Spleen (tissue), 11 donors: ENCODE results near the gene STAC3. TPM values are rescaled to one million over a fixed set of nuclear protein-coding genes. Genes with fewer than 3 reads are reported as not detected.

ENCODE experiments used
- DNase-seq: peaks from one replicate; pipeline ENCODE4 v3.0.0-alpha.2; 2020
- H3K27ac ChIP-seq, 8 donors: fragments of 200-600 bp; sonication (generic) in 7 of 8; 1 replicate in 4 of 8; 2 replicates in 4 of 8; pipeline versions ENCODE4 v1.5.0 to v1.8.0; 2016 to 2021; ENCODE audit warnings: inconsistent platforms in 4 of 8, mild to moderate bottlenecking in 4 of 8, moderate library complexity in 1 of 8
- H3K27me3 ChIP-seq, 7 donors: fragments of 200-600 bp; sonication (generic) in 6 of 7; replicated peaks in 1 of 7; 1 replicate in 4 of 7; 2 replicates in 3 of 7; pipeline versions ENCODE4 v1.5.0 to v1.8.0; 2016 to 2021; ENCODE audit warnings: inconsistent platforms in 3 of 7, mild to moderate bottlenecking in 1 of 7
- H3K36me3 ChIP-seq, 6 donors: fragments of 200-600 bp; sonication (generic) in 5 of 6; 1 replicate in 4 of 6; 2 replicates in 2 of 6; pipeline versions ENCODE4 v1.5.0 to v1.8.0; 2016 to 2021; ENCODE audit warnings: inconsistent platforms in 2 of 6
- H3K4me1 ChIP-seq, 6 donors: fragments of 200-600 bp; sonication (generic) in 5 of 6; 1 replicate in 3 of 6; 2 replicates in 3 of 6; pipeline versions ENCODE4 v1.5.0 to v1.8.0; 2016 to 2021; ENCODE audit warnings: inconsistent platforms in 3 of 6
- H3K4me3 ChIP-seq, 8 donors: fragments of 200-600 bp; sonication (generic) in 7 of 8; 1 replicate in 4 of 8; 2 replicates in 4 of 8; pipeline versions ENCODE4 v1.5.0 to v1.8.0; 2016 to 2021; ENCODE audit warnings: inconsistent platforms in 4 of 8, mild to moderate bottlenecking in 4 of 8, moderate library complexity in 2 of 8
- H3K9me3 ChIP-seq, 8 donors: fragments of 200-600 bp; sonication (generic) in 7 of 8; 1 replicate in 4 of 8; 2 replicates in 4 of 8; pipeline versions ENCODE4 v1.5.0 to v1.8.0; 2016 to 2021; ENCODE audit warnings: inconsistent platforms in 4 of 8
- CTCF ChIP-seq, 11 experiments: fragments of 200-600 bp in 7 of 11; fragments of 450-650 bp in 4 of 11; sonication (generic) in 4 of 11; IDR thresholded peaks in 8 of 11; conservative IDR thresholded peaks in 3 of 11; 1 replicate in 7 of 11; 2 replicates in 4 of 11; pipeline versions ENCODE4 v1.4.0 to v1.8.0; 2016 to 2021; ENCODE audit warnings: antibody characterized with exemption in 11 of 11, inconsistent platforms in 4 of 11, mild to moderate bottlenecking in 1 of 11
- POLR2A ChIP-seq, 3 donors: fragments of 450-650 bp; IDR thresholded peaks; one replicate each; pipeline ENCODE4 v1.5.1; 2017; ENCODE audit warnings: antibody characterized with exemption in 3 of 3, mild to moderate bottlenecking in 1 of 3
- POLR2AphosphoS5 ChIP-seq, 3 donors: sonication (generic); formaldehyde crosslinking; IDR thresholded peaks; one replicate each; pipeline ENCODE4 v1.5.1; 2017; ENCODE audit warnings: antibody characterized with exemption in 3 of 3
- whole genome bisulfite sequencing, 5 donors: extraction: QIAGEN DNeasy Blood & Tissue Kit in 3 of 5; methylation state at CpG; one replicate each; pipeline versions ENCODE4 v1.1.5 to v1.1.7; 2013 to 2018; 5-methylcytosine and 5-hydroxymethylcytosine counted together
- intact Hi-C: fragments of 100-400 bp; cut with DNase I; formaldehyde crosslinking; loops from one replicate; pipeline ENCODE4 v1.15.0; 2023; ENCODE audit warnings: low total_unique reads
- polyA plus RNA-seq, 3 donors: library from polyadenylated mRNA; stranded (reverse); fragments of 200-250 nt; gene quantifications; one replicate each; pipeline ENCODE4 v1.2.1, GENCODE V29; 2013
- total RNA-seq, 7 donors: library from RNA; depleted of rRNA in 3 of 7; stranded (reverse); fragments of >200 nt in 3 of 7; fragmentation: NEBNext Ultra II Directional in 4 of 7; extraction: Animal tissue kit (Norgen Biotek cat#: 25700) in 4 of 7; gene quantifications; one replicate each; pipeline versions ENCODE4 v1.1.0 to v1.2.1, GENCODE V29; 2016 to 2021
- donor health status: healthy with polysubstance abuse.
- donor health status: DM: no; HTN: no; CAD: no; lungs with moderate emphysema.
- donor health status: DM: no; HTN: no; CAD: no.
- donor health status: Bipolar disorder and iron deficiency.
- donor health status: healthy.
- donor health status: DM: no; HTN: no; CAD: no.
- donor health status: DM: yes; HTN: yes; CAD: no.

The STAC3 gene
- total and polyA plus RNA-seq, 10 donors: 3.4 to 16.4 (median 8.6) TPM

GRCh38 chr12:57221169-57221917 is 29.6 kb downstream of the STAC3 start:
- intact Hi-C loops: no loop called here
- Histone ChIP-seq H3K36me3 (no peaks in the 10 kb centered on the region), H3K27ac (no peak overlapping the region), H3K27me3 (peaks cover 0 to 100% (median 98%) of the 10 kb centered on the region in 7 donors), H3K4me3 (no peak overlapping the region), H3K4me1 (peaks cover 10 to 80% (median 41%) of the 10 kb centered on the region in 6 donors), H3K9me3 (no peaks in the 10 kb centered on the region)
- no peak for DNase-seq
- TF ChIP-seq POLR2A (IDR thresholded peaks at IDR 0.05): no peak
- TF ChIP-seq POLR2AphosphoS5 (IDR thresholded peaks at IDR 0.05): no peak
- TF ChIP-seq CTCF (IDR thresholded peaks at IDR 0.05 in 8 of 11, conservative IDR thresholded peaks at IDR 0.05 in 3 of 11): no peak
- WGBS, 5 donors: 6 to 16% (median 12%) methylated on average over 14 to 24 of the region's 24 CpGs

GRCh38 chr12:57220770-57221168 is 30.2 kb downstream of the STAC3 start:
- peaks cover 15 to 80% (median 41%) of the 10 kb centered on the region in 6 donors for H3K4me1 ChIP-seq
- 35 to 42% (median 36%) methylated on average over 1 of the region's 1 CpG for WGBS, 5 donors
- no peaks in the 10 kb centered on the region for H3K36me3 ChIP-seq
- TF ChIP-seq CTCF (IDR thresholded peaks at IDR 0.05 in 8 of 11, conservative IDR thresholded peaks at IDR 0.05 in 3 of 11) (no peak), POLR2A (IDR thresholded peaks at IDR 0.05) (no peak), POLR2AphosphoS5 (IDR thresholded peaks at IDR 0.05) (no peak)
- intact Hi-C loops: no loop called here
- H3K27me3 ChIP-seq: peaks cover 0 to 100% (median 98%) of the 10 kb centered on the region in 7 donors
- H3K9me3 ChIP-seq: no peaks in the 10 kb centered on the region
- no peak overlapping the region for H3K4me3 ChIP-seq
- no peak for DNase-seq
- H3K27ac ChIP-seq: no peak overlapping the region

GRCh38 chr12:57219993-57220754 is 30.8 kb downstream of the STAC3 start:
- 7 to 10% (median 9%) methylated on average over 29 to 38 of the region's 38 CpGs for WGBS, 5 donors
- Histone ChIP-seq H3K9me3 (no peaks in the 10 kb centered on the region), H3K4me3 (no peak overlapping the region), H3K27me3 (peaks cover 0 to 100% (median 98%) of the 10 kb centered on the region in 7 donors), H3K27ac (no peak overlapping the region), H3K4me1 (peaks cover 18 to 80% (median 41%) of the 10 kb centered on the region in 6 donors), H3K36me3 (no peaks in the 10 kb centered on the region)
- no peak for DNase-seq
- TF ChIP-seq POLR2AphosphoS5 (IDR thresholded peaks at IDR 0.05): no peak
- TF ChIP-seq POLR2A (IDR thresholded peaks at IDR 0.05): no peak
- TF ChIP-seq CTCF (IDR thresholded peaks at IDR 0.05 in 8 of 11, conservative IDR thresholded peaks at IDR 0.05 in 3 of 11): no peak
- intact Hi-C loops: no loop called here
